SU-DHL-6 (cell line): ENCODE measurements around the gene CIAO2B.

Experiments used
- CTCF ChIP-seq: fragments of 200-600 bp; sonication (generic); IDR thresholded peaks from one replicate; pipeline ENCODE4 v1.5.1; 2017; ENCODE audit warnings: antibody characterized with exemption, mild to moderate bottlenecking, low read length, moderate library complexity; ENCODE audit not compliant: insufficient read depth, poor library complexity, severe bottlenecking
- EZH2phosphoT487 ChIP-seq: fragments of 200-600 bp; sonication (generic), shearing (Covaris generic); conservative IDR thresholded peaks from 2 replicates; pipeline ENCODE4 v1.6.1; 2018; ENCODE audit warnings: mild to moderate bottlenecking, antibody characterized with exemption, low read length, moderate library complexity, mixed read lengths

- TF ChIP-seq EZH2phosphoT487: no peak
- no peak for TF ChIP-seq CTCF
These were observed 7.2 kb downstream of the CIAO2B start for GRCh38 chr16:66926961-66927436.
